Fibroblast of lung (primary cell): Measurements from ENCODE around the gene DDTL. TPM values are rescaled to one million over a fixed set of nuclear protein-coding genes. Genes with fewer than 3 reads are reported as not detected.

ENCODE experiments used
- DNase-seq, 2 donors: peaks; one replicate each; pipeline versions ENCODE4 v3.0.0 to v3.0.0-alpha.2; 2010; ENCODE audit warnings: low read depth in 2 of 2
- H2AFZ ChIP-seq: 2 replicates; pipeline ENCODE4 v1.5.1; 2012; ENCODE audit warnings: low read length, control low read depth, inconsistent platforms
- H3K27ac ChIP-seq: 2 replicates; pipeline ENCODE4 v1.5.1; 2011; ENCODE audit warnings: low read length, control low read depth; ENCODE audit not compliant: insufficient read depth
- H3K27me3 ChIP-seq: 2 replicates; pipeline ENCODE4 v1.5.1; 2011; ENCODE audit warnings: mild to moderate bottlenecking, low read length; ENCODE audit not compliant: control insufficient read depth, insufficient read depth
- H3K36me3 ChIP-seq: 2 replicates; pipeline ENCODE4 v1.5.1; 2011; ENCODE audit warnings: low read length; ENCODE audit not compliant: control insufficient read depth, insufficient read depth
- H3K4me1 ChIP-seq: 2 replicates; pipeline ENCODE4 v1.5.1; 2011; ENCODE audit warnings: low read length; ENCODE audit not compliant: control insufficient read depth, insufficient read depth; ENCODE audit errors: extremely low read depth
- H3K4me2 ChIP-seq: 2 replicates; pipeline ENCODE4 v1.5.1; 2011; ENCODE audit warnings: low read length, control low read depth; ENCODE audit not compliant: insufficient read depth; ENCODE audit errors: extremely low read depth
- H3K4me3 ChIP-seq, 4 experiments: fragments of 200-600 bp in 1 of 4; sonication (generic) in 1 of 4; replicated peaks in 1 of 4; 2 replicates each; pipeline ENCODE4 v1.5.1; 2011 to 2016; ENCODE audit warnings: low read length in 4 of 4, low read depth in 3 of 4, mild to moderate bottlenecking in 3 of 4, control low read depth in 2 of 4, inconsistent platforms in 1 of 4, mixed read lengths in 1 of 4; ENCODE audit not compliant: insufficient read depth in 1 of 4; ENCODE audit errors: control extremely low read depth in 1 of 4
- H3K79me2 ChIP-seq: 2 replicates; pipeline ENCODE4 v1.5.1; 2012; ENCODE audit warnings: mild to moderate bottlenecking, low read length, inconsistent platforms; ENCODE audit not compliant: control insufficient read depth, insufficient read depth
- H3K9ac ChIP-seq: 2 replicates; pipeline ENCODE4 v1.5.1; 2011; ENCODE audit warnings: mild to moderate bottlenecking, low read length, control low read depth; ENCODE audit not compliant: insufficient read depth
- H3K9me3 ChIP-seq: 2 replicates; pipeline ENCODE4 v1.5.1; 2012; ENCODE audit warnings: low read depth, low read length; ENCODE audit not compliant: control insufficient read depth, insufficient read depth
- H4K20me1 ChIP-seq: 2 replicates; pipeline ENCODE4 v1.5.1; 2011; ENCODE audit warnings: low read length; ENCODE audit not compliant: control insufficient read depth, insufficient read depth; ENCODE audit errors: extremely low read depth
- CTCF ChIP-seq, 2 donors: IDR thresholded peaks in 1 of 2; conservative IDR thresholded peaks in 1 of 2; 1 replicate in 1 of 2; 2 replicates in 1 of 2; pipeline ENCODE4 v1.5.1; 2011 to 2012; ENCODE audit warnings: low read length in 2 of 2, control low read depth in 1 of 2, inconsistent platforms in 1 of 2, low read depth in 1 of 2, mild to moderate bottlenecking in 1 of 2
- EZH2 ChIP-seq: IDR thresholded peaks from 2 replicates; pipeline ENCODE4 v1.5.1; 2012; ENCODE audit warnings: low read length, control low read depth, mild to moderate bottlenecking; ENCODE audit errors: missing control alignments
- polyA plus RNA-seq, 2 donors: library from polyadenylated mRNA; depleted of rRNA in 1 of 2; stranded (reverse) in 1 of 2; unstranded in 1 of 2; fragments of >200 nt; gene quantifications; 2 replicates each; pipeline ENCODE4 v1.2.1, GENCODE V29; 2011 to 2012; ENCODE audit warnings: missing spikeins in 1 of 2
- total RNA-seq: library from RNA; depleted of rRNA; stranded (reverse); fragments of >200 nt; gene quantifications from 2 replicates; pipeline ENCODE4 v1.2.1, GENCODE V29; 2014

Gene DDTL
- total and polyA plus RNA-seq, 2 donors (not counting 1 experiment from before 2014, with no cell fraction given): 0.51 to 4.1 TPM

- H3K4me3 ChIP-seq: no peak overlapping the region
- H3K4me2 ChIP-seq: no peak overlapping the region
- H4K20me1 ChIP-seq: no peaks in the 10 kb centered on the region
- H3K4me1 ChIP-seq: no peaks in the 10 kb centered on the region
- TF ChIP-seq EZH2: no peak
- no peak for TF ChIP-seq CTCF (conservative IDR thresholded peaks at IDR 0.05 in 1 of 2, IDR thresholded peaks at IDR 0.05 in 1 of 2; ENCODE audit: low read depth in 1 of 2, low read length in 2 of 2)
- no peaks in the 10 kb centered on the region for H3K9me3 ChIP-seq
- no peaks in the 10 kb centered on the region for H3K36me3 ChIP-seq
- DNase-seq: no peak
- no peak overlapping the region for H3K27ac ChIP-seq
- H3K79me2 ChIP-seq: no peaks in the 10 kb centered on the region
- peaks cover 3% of the 10 kb centered on the region for H3K27me3 ChIP-seq
- H3K9ac ChIP-seq: no peak overlapping the region
- no peak overlapping the region for H2AFZ ChIP-seq
Measured at GRCh38 chr22:24002272-24002671, 35.6 kb downstream of the DDTL start.

GRCh38 chr22:24002851-24003250 lies 36.2 kb downstream of the DDTL start:
- Histone ChIP-seq H3K79me2 (no peaks in the 10 kb centered on the region), H3K9me3 (no peaks in the 10 kb centered on the region), H3K4me3 (no peak overlapping the region), H3K9ac (no peak overlapping the region), H3K27me3 (peaks cover 3% of the 10 kb centered on the region), H4K20me1 (no peaks in the 10 kb centered on the region), H2AFZ (no peak overlapping the region), H3K4me2 (no peak overlapping the region), H3K36me3 (no peaks in the 10 kb centered on the region), H3K27ac (no peak overlapping the region), H3K4me1 (no peaks in the 10 kb centered on the region)
- no peak for TF ChIP-seq EZH2
- TF ChIP-seq CTCF (conservative IDR thresholded peaks at IDR 0.05 in 1 of 2, IDR thresholded peaks at IDR 0.05 in 1 of 2; ENCODE audit: low read depth in 1 of 2, low read length in 2 of 2): no peak
- no peak for DNase-seq

GRCh38 chr22:24003887-24004286 lies 37.2 kb downstream of the DDTL start:
- no peak overlapping the region for H3K4me2 ChIP-seq
- TF ChIP-seq EZH2: no peak
- TF ChIP-seq CTCF (conservative IDR thresholded peaks at IDR 0.05 in 1 of 2, IDR thresholded peaks at IDR 0.05 in 1 of 2; ENCODE audit: low read depth in 1 of 2, low read length in 2 of 2): no peak
- no peaks in the 10 kb centered on the region for H3K79me2 ChIP-seq
- no peaks in the 10 kb centered on the region for H3K4me1 ChIP-seq
- no peak overlapping the region for H3K27ac ChIP-seq
- H3K27me3 ChIP-seq: peaks cover 3% of the 10 kb centered on the region
- H3K9me3 ChIP-seq: no peaks in the 10 kb centered on the region
- H3K9ac ChIP-seq: no peak overlapping the region
- no peaks in the 10 kb centered on the region for H4K20me1 ChIP-seq
- no peaks in the 10 kb centered on the region for H3K36me3 ChIP-seq
- no peak overlapping the region for H3K4me3 ChIP-seq
- H2AFZ ChIP-seq: no peak overlapping the region
- no peak for DNase-seq
